SKM-1 treated with dmso at 0.1 percent for 144 hours (cell line): ENCODE data around the gene CYP2E1.
"Not testable (repeated sequence)": the region's sequence is repeated elsewhere in the genome, so short reads cannot be mapped to it uniquely, and the experiment has no call there.

Experiments used
- DNase-seq: peaks from one replicate; lab custom pipeline; 2025; ENCODE audit not compliant: unreplicated experiment; lab: John Stamatoyannopoulos, UW

Gene CYP2E1

GRCh38 chr10:133568831-133569527 is 41.8 kb downstream of the CYP2E1 start:
- DNase-seq: not testable (repeated sequence)

GRCh38 chr10:133569801-133570200 is 42.6 kb downstream of the CYP2E1 start:
- not testable (repeated sequence) for DNase-seq

GRCh38 chr10:133572055-133572454 is 44.9 kb downstream of the CYP2E1 start:
- DNase-seq: not testable (repeated sequence)

- not testable (repeated sequence) for DNase-seq
Observed at GRCh38 chr10:133573460-133573859, 46.3 kb downstream of the CYP2E1 start.

- not testable (repeated sequence) for DNase-seq
Observed at GRCh38 chr10:133577037-133577436, 49.9 kb downstream of the CYP2E1 start.
